Activated CD4-positive, alpha-beta memory T cell treated with anti-CD3 and anti-CD28 coated beads, Interleukin-2, amount 10 ng/mL, durations not matched to agents 7 days and 5 days (primary cell): Measurements from ENCODE around the gene MTMR3. TPM values are rescaled to one million over a fixed set of nuclear protein-coding genes. Genes with fewer than 3 reads are reported as not detected.

ENCODE experiments used
- CTCF ChIA-PET: fragments of 350-600 bp; sonication (Branson Sonifier 250); formaldehyde crosslinking; loops from one replicate; lab custom pipeline; 2021; ENCODE audit warnings: antibody characterized with exemption, inconsistent platforms; lab: Charles Lee
- POLR2A ChIA-PET: fragments of 350-600 bp; sonication (Branson Sonifier 250); formaldehyde crosslinking; loops from one replicate; lab custom pipeline; 2021; ENCODE audit warnings: antibody characterized with exemption; lab: Charles Lee
- DNase-seq: peaks from one replicate; pipeline ENCODE4 v3.0.0-alpha.2; 2020
- H3K27ac Mint-ChIP-seq: one replicate; pipeline ENCODE4 v1.8.0; 2021; ENCODE audit warnings: mild to moderate bottlenecking, mixed read lengths
- H3K27me3 Mint-ChIP-seq: one replicate; pipeline ENCODE4 v1.8.0; 2021; ENCODE audit warnings: mixed read lengths
- H3K36me3 Mint-ChIP-seq: one replicate; pipeline ENCODE4 v1.8.0; 2021; ENCODE audit warnings: low read depth, mixed read lengths
- H3K4me1 Mint-ChIP-seq: one replicate; pipeline ENCODE4 v1.8.0; 2021; ENCODE audit warnings: mixed read lengths
- H3K4me3 Mint-ChIP-seq: one replicate; pipeline ENCODE4 v1.8.0; 2021; ENCODE audit warnings: mild to moderate bottlenecking, mixed read lengths
- H3K9me3 Mint-ChIP-seq: one replicate; pipeline ENCODE4 v1.8.0; 2021; ENCODE audit warnings: mixed read lengths
- total RNA-seq, 2 experiments: library from RNA; stranded (reverse); gene quantifications; one replicate each; pipeline ENCODE4 v1.2.3, GENCODE V29; 2021

MTMR3 gene
- total RNA-seq, 2 experiments from 2014 or later = 33.1 to 35.3 TPM

DNA sequence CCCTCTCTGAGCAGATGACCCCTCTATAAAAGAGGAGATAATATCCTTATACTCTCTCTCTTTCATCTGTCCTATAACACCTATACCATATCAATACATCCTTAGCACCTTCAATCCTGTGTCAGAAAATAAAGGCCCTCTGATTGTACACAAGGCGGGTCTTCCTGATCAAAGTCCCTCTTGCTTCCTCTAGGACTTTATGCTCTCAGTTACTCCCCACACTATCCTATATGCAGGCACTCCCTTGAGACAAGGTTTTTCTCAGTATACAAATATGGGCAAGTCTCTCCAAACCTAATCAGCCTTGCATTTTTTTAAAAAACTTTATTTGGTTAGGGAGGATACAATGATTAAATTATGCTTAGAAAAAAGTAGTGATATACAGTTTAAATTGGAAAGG lies 180.0 kb downstream of the MTMR3 start:
- POLR2A ChIA-PET = no interaction called here
- H3K4me3 Mint-ChIP-seq = no peak overlapping the region
- peaks cover 36% of the 10 kb centered on the region for H3K27me3 Mint-ChIP-seq
- H3K4me1 Mint-ChIP-seq = no peaks in the 10 kb centered on the region
- H3K36me3 Mint-ChIP-seq = peaks cover 4% of the 10 kb centered on the region
- H3K27ac Mint-ChIP-seq = no peak overlapping the region
- no peak for DNase-seq
- H3K9me3 Mint-ChIP-seq = peaks cover 15% of the 10 kb centered on the region
- CTCF ChIA-PET = no interaction called here

DNA sequence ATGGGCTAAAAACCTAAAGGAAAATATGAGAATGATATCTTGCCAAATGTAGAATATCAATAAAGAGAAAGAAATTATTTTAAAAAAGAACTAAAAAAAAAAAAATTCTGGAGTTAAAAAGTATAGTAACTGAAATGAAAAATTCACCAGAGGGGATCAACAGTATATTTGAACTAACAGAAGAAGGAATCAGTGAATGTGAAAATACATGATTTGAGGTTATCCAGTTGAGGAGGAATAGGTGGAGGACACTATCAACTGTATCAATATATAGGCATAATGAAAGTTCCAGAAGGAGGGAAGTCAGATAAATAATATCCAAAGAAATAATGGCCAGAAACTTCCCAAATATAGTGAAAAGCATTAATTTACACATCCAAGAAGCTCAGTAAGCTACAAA lies 181.2 kb downstream of the MTMR3 start:
- H3K27me3 Mint-ChIP-seq = peaks cover 33% of the 10 kb centered on the region
- peaks cover 4% of the 10 kb centered on the region for H3K36me3 Mint-ChIP-seq
- peaks cover 12% of the 10 kb centered on the region for H3K9me3 Mint-ChIP-seq
- CTCF ChIA-PET = no interaction called here
- H3K4me1 Mint-ChIP-seq = no peaks in the 10 kb centered on the region
- no peak overlapping the region for H3K27ac Mint-ChIP-seq
- H3K4me3 Mint-ChIP-seq = no peak overlapping the region
- POLR2A ChIA-PET = no interaction called here
- no peak for DNase-seq

DNA sequence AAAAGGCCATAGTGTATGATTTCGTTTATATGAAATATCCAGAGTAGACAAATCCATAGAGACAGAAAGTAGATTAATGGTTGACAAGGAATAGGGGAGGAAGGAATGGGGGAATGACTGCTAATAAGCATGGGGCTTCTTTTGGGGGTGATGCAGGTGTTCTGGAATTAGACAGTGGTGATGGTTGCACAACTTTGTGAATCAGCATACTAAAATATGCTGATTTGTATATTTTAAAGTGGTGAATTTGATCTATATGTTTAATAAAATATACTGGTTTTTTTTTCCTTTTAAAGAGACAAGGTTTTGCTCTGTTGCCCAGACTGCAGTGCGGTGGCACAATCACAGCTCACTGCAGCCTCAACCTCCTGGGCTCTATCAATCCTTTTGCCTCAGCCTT lies 190.8 kb downstream of the MTMR3 start:
- ChIA-PET CTCF (no interaction called here), POLR2A (no interaction called here)
- no peak overlapping the region for H3K4me3 Mint-ChIP-seq
- no peak overlapping the region for H3K27ac Mint-ChIP-seq
- DNase-seq = no peak
- peaks cover 13% of the 10 kb centered on the region for H3K27me3 Mint-ChIP-seq
- H3K4me1 Mint-ChIP-seq = peaks cover 6% of the 10 kb centered on the region
- no peaks in the 10 kb centered on the region for H3K9me3 Mint-ChIP-seq
- H3K36me3 Mint-ChIP-seq = no peaks in the 10 kb centered on the region

DNA sequence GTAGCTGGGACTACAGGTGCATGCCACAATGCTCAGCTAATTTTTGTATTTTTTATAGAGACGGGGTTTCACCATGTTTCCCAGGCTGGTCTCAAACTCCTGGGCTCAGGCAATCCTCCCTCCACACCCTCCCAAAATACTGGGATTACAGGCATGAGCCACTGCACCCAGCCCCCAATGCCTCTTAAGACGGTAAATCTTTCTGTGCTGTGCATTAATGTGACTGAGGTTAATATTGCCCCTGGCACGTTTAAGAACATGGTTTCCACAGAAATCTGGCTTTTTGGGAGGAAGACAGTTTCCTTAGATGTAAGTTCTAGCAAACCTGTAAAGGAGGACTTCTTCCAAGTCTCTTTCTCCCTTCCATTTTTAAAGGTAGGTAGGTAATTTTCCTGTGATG lies 191.2 kb downstream of the MTMR3 start:
- Mint-ChIP-seq H3K9me3 (no peaks in the 10 kb centered on the region), H3K27ac (no peak overlapping the region), H3K36me3 (no peaks in the 10 kb centered on the region), H3K4me3 (no peak overlapping the region), H3K4me1 (peaks cover 10% of the 10 kb centered on the region), H3K27me3 (peaks cover 13% of the 10 kb centered on the region)
- no peak for DNase-seq
- POLR2A ChIA-PET = no interaction called here
- CTCF ChIA-PET = no interaction called here

DNA sequence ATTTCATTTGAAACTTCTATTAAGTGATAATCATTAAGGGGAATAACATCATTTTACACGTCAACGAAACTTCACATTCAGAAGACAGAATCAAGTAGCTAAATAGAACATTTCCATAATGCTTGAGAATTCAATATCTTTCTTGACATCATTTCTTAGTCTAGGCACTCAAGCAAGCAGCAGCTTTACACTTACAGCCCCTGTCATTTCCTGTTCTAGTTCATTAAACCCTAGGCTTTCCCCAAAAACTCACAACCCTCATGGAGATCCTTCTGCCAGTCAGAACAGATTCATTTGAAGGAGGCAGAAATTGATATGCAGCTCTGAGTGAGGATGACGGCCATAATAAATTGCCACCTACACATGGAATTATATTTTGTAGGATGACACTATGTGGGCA lies 192.0 kb downstream of the MTMR3 start:
- H3K4me1 Mint-ChIP-seq = peaks cover 11% of the 10 kb centered on the region
- ChIA-PET POLR2A (no interaction called here), CTCF (no interaction called here)
- H3K36me3 Mint-ChIP-seq = no peaks in the 10 kb centered on the region
- H3K27ac Mint-ChIP-seq = no peak overlapping the region
- no peak overlapping the region for H3K4me3 Mint-ChIP-seq
- no peak for DNase-seq
- H3K27me3 Mint-ChIP-seq = peaks cover 8% of the 10 kb centered on the region
- no peaks in the 10 kb centered on the region for H3K9me3 Mint-ChIP-seq

DNA sequence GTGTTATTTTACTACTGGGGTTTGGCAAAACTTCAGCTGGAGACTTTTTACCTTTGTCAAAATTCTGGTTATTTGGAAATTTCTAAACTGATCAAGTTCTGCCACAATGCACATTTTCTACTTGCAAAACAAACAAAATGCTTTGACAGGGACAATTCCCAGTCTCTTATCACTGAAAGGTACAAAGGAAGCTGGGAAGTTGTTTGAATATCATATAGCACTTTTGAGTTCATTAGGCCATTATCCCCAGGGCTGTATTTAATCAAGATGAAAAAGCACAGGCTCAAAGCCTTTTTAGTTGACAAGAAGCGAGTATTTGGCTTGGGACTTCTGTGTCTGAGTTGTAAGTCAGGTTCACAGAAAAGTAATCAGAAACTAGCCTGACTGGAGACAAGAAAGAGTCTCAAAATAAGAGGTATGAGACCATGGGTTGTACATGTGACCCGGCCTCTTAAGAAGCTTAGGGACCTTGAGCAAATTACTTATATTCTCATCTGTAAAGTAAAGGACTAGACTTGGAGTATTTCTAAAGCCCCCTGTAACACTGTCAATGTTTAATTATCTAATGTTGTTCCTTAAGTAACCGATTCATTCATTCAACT lies 194.4 kb downstream of the MTMR3 start:
- H3K36me3 Mint-ChIP-seq = no peaks in the 10 kb centered on the region
- H3K4me3 Mint-ChIP-seq = no peak overlapping the region
- H3K9me3 Mint-ChIP-seq = no peaks in the 10 kb centered on the region
- H3K4me1 Mint-ChIP-seq = peaks cover 11% of the 10 kb centered on the region
- DNase-seq = no peak
- H3K27ac Mint-ChIP-seq = no peak overlapping the region
- H3K27me3 Mint-ChIP-seq = peaks cover 8% of the 10 kb centered on the region
- ChIA-PET POLR2A (interaction anchor here (1.2 kb wide), 1 partner anchor 473 kb away, joined by 3 read pairs; no protein-coding TSS in a partner anchor), CTCF (interaction anchor here (0.9 to 2.1 kb wide), 4 partner anchors 11 to 441 kb away, joined by 3 to 13 read pairs (median 4); no protein-coding TSS in a partner anchor)

DNA sequence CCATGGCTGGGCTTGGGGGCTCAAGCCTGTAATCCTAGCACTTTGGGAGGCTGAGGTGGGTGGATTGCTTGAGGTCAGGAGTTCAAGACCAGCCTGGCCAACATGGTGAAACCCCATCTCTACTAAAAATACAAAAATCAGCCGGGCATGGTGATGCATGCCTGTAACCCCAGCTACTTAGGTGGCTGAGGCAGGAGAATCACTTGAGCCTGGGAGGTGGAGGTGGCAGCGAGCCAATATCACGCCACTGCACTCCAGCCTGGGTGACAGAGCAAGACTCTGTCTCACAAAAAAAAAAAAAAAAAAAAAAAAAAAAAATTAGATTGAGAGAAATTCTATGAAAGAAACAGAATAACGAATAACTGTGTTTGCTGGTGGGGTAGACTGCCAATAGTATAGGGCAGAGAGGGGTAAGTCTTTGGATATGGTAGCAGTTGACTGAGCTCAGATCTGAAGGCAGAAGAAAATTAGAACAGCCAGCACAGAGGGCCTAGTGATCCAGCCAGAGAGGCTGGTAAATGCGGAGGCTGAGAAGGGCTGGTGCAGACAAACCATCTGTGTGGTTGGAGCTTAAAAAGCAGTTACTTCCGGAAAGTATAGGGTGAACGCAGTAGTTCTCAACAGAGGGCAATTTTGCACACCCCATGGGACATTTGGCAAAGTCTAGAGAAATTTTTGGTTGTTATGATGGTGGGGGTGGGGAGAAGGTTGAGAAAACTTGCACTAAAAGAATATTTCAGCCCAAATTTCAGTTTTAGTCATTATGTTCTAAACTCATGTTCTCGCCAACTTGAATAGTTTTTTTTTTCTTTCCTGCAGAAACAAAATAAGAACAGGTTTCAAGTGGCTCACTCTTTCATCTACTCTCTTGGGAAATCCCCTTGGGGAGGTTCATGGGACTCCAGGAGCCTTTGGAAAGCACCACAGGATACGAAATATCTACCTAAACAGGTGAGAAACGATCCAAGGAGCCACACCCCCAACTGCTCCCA lies 195.6 kb downstream of the MTMR3 start:
- H3K27ac Mint-ChIP-seq = peak overlapping the region; percentile 80

DNA sequence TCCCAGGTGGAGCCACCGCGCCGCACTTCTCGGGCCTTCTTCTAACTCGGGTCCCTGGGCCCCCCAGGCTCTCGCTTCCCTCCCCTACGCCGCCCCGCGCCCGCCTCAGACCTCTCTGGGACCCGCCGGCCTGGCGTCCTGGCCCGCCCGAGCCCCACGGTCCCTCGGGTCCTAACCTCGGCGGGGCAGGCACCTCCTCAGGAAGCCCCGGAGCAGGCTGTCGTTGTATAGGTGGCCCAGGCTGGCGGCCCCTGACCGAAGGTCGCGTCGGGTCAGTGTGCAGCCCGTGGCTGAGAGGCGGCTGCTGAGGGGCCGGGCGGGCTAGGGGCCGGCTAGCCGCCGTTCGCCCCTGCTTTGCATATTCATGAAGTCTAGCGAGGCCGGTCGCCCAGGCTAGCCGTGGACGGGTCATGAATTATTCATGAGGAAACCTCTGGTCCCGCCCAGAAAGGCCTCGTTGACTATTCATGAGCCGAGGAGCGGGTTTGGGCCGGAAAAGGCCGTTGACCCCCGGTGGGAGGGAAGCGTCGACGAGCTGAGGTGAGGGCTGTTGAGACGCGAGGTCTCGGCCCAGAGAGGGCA lies 197.1 kb downstream of the MTMR3 start, which contains the start of gene HORMAD2:
HORMAD2 (plus strand) TSS at position 513 of the 582 bp plus-strand sequence. CDS start 13,489 bp downstream, outside the sequence.
- Mint-ChIP-seq H3K27me3 (peaks cover 5% of the 10 kb centered on the region), H3K36me3 (no peaks in the 10 kb centered on the region), H3K9me3 (no peaks in the 10 kb centered on the region), H3K4me1 (peaks cover 11% of the 10 kb centered on the region), H3K4me3 (no peak within 1 kb of the TSS), H3K27ac (peak within 1 kb of the TSS; percentile 80)
- CTCF ChIA-PET = interaction anchor here (1.0 kb wide), 1 partner anchor 9 kb away, joined by 5 read pairs; no protein-coding TSS in a partner anchor
- POLR2A ChIA-PET = no interaction called here
- DNase-seq = no peak

More for the DNA sequence above, 195.6 kb downstream of the MTMR3 start:
- POLR2A ChIA-PET = interaction anchor here (0.6 to 1.2 kb wide), 3 partner anchors 10 to 668 kb away, joined by 3 read pairs; no protein-coding TSS in a partner anchor
- peaks cover 7% of the 10 kb centered on the region for H3K27me3 Mint-ChIP-seq
- H3K4me3 Mint-ChIP-seq = peak overlapping the region; percentile 35
- no peaks in the 10 kb centered on the region for H3K36me3 Mint-ChIP-seq
- peak; percentile 55 for DNase-seq
- peaks cover 11% of the 10 kb centered on the region for H3K4me1 Mint-ChIP-seq
- H3K9me3 Mint-ChIP-seq = no peaks in the 10 kb centered on the region
- CTCF ChIA-PET = interaction anchor here (0.7 to 2.1 kb wide), 6 partner anchors 10 to 453 kb away, joined by 3 to 13 read pairs (median 4); no protein-coding TSS in a partner anchor

Other genes with a start within 250 kb of the MTMR3 start
- under 1 TPM; 0.08 to 0.13 TPM for gene CABP7, start 163.2 kb upstream of the MTMR3 start, total RNA-seq
- 10 to 100 TPM; 23.1 to 26.4 TPM for gene ZMAT5, start 116.2 kb upstream of the MTMR3 start, total RNA-seq
- gene UQCR10, start 115.8 kb upstream of the MTMR3 start, total RNA-seq = 10 to 100 TPM; 86.4 to 89.5 TPM
- 10 to 100 TPM; 76.5 to 81.0 TPM for gene ASCC2, start 44.9 kb upstream of the MTMR3 start, total RNA-seq
- gene HORMAD2, start 197.3 kb downstream of the MTMR3 start, total RNA-seq = under 1 TPM in 1 of 2 experiments, not detected in 1; 0.23 TPM